Smooth muscle cell (in vitro differentiated cells): Measurements from ENCODE around the gene PTPRE. TPM values are rescaled to one million over a fixed set of nuclear protein-coding genes. Genes with fewer than 3 reads are reported as not detected.

ENCODE experiments used
- DNase-seq: peaks from one replicate; lab custom pipeline; 2025; ENCODE audit not compliant: unreplicated experiment; lab: John Stamatoyannopoulos, UW
- H2AFZ ChIP-seq: fragments of 200-600 bp; sonication (generic); 2 replicates; pipeline ENCODE4 v1.6.0; 2016; ENCODE audit warnings: antibody characterized with exemption, low read depth, mild to moderate bottlenecking
- H3F3A ChIP-seq: fragments of 200-600 bp; sonication (generic); 2 replicates; pipeline ENCODE4 v1.6.0; 2017; ENCODE audit warnings: antibody characterized with exemption, low read depth
- H3K27ac ChIP-seq: fragments of 200-600 bp; sonication (generic); 2 replicates; pipeline ENCODE4 v1.5.1; 2016; ENCODE audit warnings: low read depth, mild to moderate bottlenecking
- H3K27me3 ChIP-seq: fragments of 200-600 bp; sonication (generic); 2 replicates; pipeline ENCODE4 v1.6.1; 2016; ENCODE audit warnings: low read depth, mild to moderate bottlenecking
- H3K36me3 ChIP-seq: fragments of 200-600 bp; sonication (generic); 2 replicates; pipeline ENCODE4 v1.5.1; 2016; ENCODE audit warnings: low read depth
- H3K4me1 ChIP-seq: fragments of 200-600 bp; sonication (generic); 2 replicates; pipeline ENCODE4 v1.5.1; 2016; ENCODE audit warnings: low read depth
- H3K4me2 ChIP-seq: fragments of 200-600 bp; sonication (generic); 2 replicates; pipeline ENCODE4 v1.6.0; 2016; ENCODE audit warnings: mild to moderate bottlenecking
- H3K4me3 ChIP-seq: fragments of 200-600 bp; sonication (generic); 2 replicates; pipeline ENCODE4 v1.5.1; 2016; ENCODE audit warnings: mild to moderate bottlenecking
- H3K79me2 ChIP-seq: fragments of 200-600 bp; sonication (generic); 2 replicates; pipeline ENCODE4 v1.6.0; 2016; ENCODE audit warnings: low read depth, mild to moderate bottlenecking
- H3K9ac ChIP-seq: fragments of 200-600 bp; sonication (generic); 2 replicates; pipeline ENCODE4 v1.6.0; 2016; ENCODE audit warnings: low read depth
- H3K9me3 ChIP-seq: fragments of 200-600 bp; sonication (generic); replicated peaks from 2 replicates; pipeline ENCODE4 v1.5.1; 2016; ENCODE audit warnings: low read depth
- H4K20me1 ChIP-seq: fragments of 200-600 bp; sonication (generic); 2 replicates; pipeline ENCODE4 v1.6.0; 2016; ENCODE audit warnings: low read depth
- CTCF ChIP-seq: fragments of 200-600 bp; sonication (generic); IDR thresholded peaks from 2 replicates; pipeline ENCODE4 v1.5.1; 2017; ENCODE audit warnings: borderline replicate concordance, mild to moderate bottlenecking, antibody characterized with exemption; ENCODE audit not compliant: insufficient read depth, poor library complexity, severe bottlenecking
- WGBS: methylation state at CpG from one replicate; pipeline ENCODE4 v1.1.7; 2016; ENCODE audit warnings: low lambda C conversion rate; 5-methylcytosine and 5-hydroxymethylcytosine counted together
- polyA plus RNA-seq: library from polyadenylated mRNA; unstranded; fragments of >200 nt; fragmentation: Nextera tagmentation; extraction: Ambion mirVana; gene quantifications from 2 replicates; pipeline ENCODE4 v1.2.1, GENCODE V29; 2016
- total RNA-seq: library from RNA; depleted of rRNA; stranded (reverse); fragments of >200 nt; gene quantifications from 2 replicates; pipeline ENCODE4 v1.2.3, GENCODE V29; 2014

Gene PTPRE
- total and polyA plus RNA-seq, 2 experiments from 2014 or later: 17.1 to 22.7 TPM

GRCh38 chr10:127926455-127926854 is 19.6 kb downstream of the PTPRE start:
- no peak for TF ChIP-seq CTCF
- WGBS: 42% methylated on average over 8 of the region's 8 CpGs
- DNase-seq: no peak
- Histone ChIP-seq H3K79me2 (peaks cover 53% of the 10 kb centered on the region), H3K27me3 (no peaks in the 10 kb centered on the region), H3K4me2 (peak overlapping the region; percentile 69), H3K9me3 (no peaks in the 10 kb centered on the region), H3K4me3 (no peak overlapping the region), H3F3A (peaks cover 27% of the 10 kb centered on the region), H2AFZ (no peak overlapping the region), H3K36me3 (no peaks in the 10 kb centered on the region), H3K4me1 (peaks cover 22% of the 10 kb centered on the region), H4K20me1 (no peaks in the 10 kb centered on the region), H3K27ac (peak overlapping the region; percentile 90), H3K9ac (no peak overlapping the region)

GRCh38 chr10:127928021-127928806 is 21.3 kb downstream of the PTPRE start:
- TF ChIP-seq CTCF: no peak
- no peak for DNase-seq
- Histone ChIP-seq H4K20me1 (no peaks in the 10 kb centered on the region), H3K9ac (peak overlapping the region; percentile 57), H3K36me3 (no peaks in the 10 kb centered on the region), H3K79me2 (peaks cover 51% of the 10 kb centered on the region), H3K9me3 (no peaks in the 10 kb centered on the region), H2AFZ (peak overlapping the region; percentile 60), H3K27ac (peak overlapping the region; percentile 90), H3K4me1 (peaks cover 22% of the 10 kb centered on the region), H3K4me2 (peak overlapping the region; percentile 81), H3K4me3 (peak overlapping the region; percentile 5), H3K27me3 (no peaks in the 10 kb centered on the region), H3F3A (peaks cover 27% of the 10 kb centered on the region)
- 3% methylated on average over 10 of the region's 10 CpGs for WGBS

- Histone ChIP-seq H3K4me3 (no peak overlapping the region), H3K79me2 (peaks cover 33% of the 10 kb centered on the region), H3F3A (peaks cover 15% of the 10 kb centered on the region), H3K36me3 (no peaks in the 10 kb centered on the region), H2AFZ (no peak overlapping the region), H3K27me3 (no peaks in the 10 kb centered on the region), H3K9me3 (no peaks in the 10 kb centered on the region), H4K20me1 (peaks cover 6% of the 10 kb centered on the region), H3K9ac (no peak overlapping the region), H3K27ac (no peak overlapping the region), H3K4me2 (no peak overlapping the region), H3K4me1 (peaks cover 10% of the 10 kb centered on the region)
- DNase-seq: no peak
- 62% methylated on average over 15 of the region's 15 CpGs for WGBS
- no peak for TF ChIP-seq CTCF
Measured at GRCh38 chr10:127932521-127933270, 25.8 kb downstream of the PTPRE start.
